Testis (tissue), 2 donors: ENCODE measurements around the gene PRCC.

ENCODE experiments used
- CTCF ChIP-seq, 3 experiments: fragments of 450-650 bp in 2 of 3; fragments of 200-600 bp in 1 of 3; sonication (generic) in 1 of 3; IDR thresholded peaks; one replicate each; pipeline ENCODE4 v1.5.1; 2016 to 2019; ENCODE audit warnings: antibody characterized with exemption in 3 of 3, mild to moderate bottlenecking in 2 of 3, moderate library complexity in 1 of 3
- POLR2A ChIP-seq: fragments of 450-650 bp; IDR thresholded peaks from one replicate; pipeline ENCODE4 v1.6.1; 2017; ENCODE audit warnings: antibody characterized with exemption, mild to moderate bottlenecking, moderate library complexity

- TF ChIP-seq CTCF (IDR thresholded peaks at IDR 0.05), result no peak
- TF ChIP-seq POLR2A, result no peak
These were observed 29.2 kb downstream of the PRCC start for GRCh38 chr1:156796340-156797097.
